HepG2 (cell line): Measurements from ENCODE around the gene DCAKD. TPM values are rescaled to one million over a fixed set of nuclear protein-coding genes. Genes with fewer than 3 reads are reported as not detected.

Source experiments
- ARNT ChIP-seq: fragments of 450-650 bp; IDR thresholded peaks from 2 replicates; pipeline ENCODE4 v1.6.1; 2017
- FOXK1 ChIP-seq: sonication (generic); formaldehyde crosslinking; IDR thresholded peaks from 2 replicates; pipeline ENCODE4 v1.4.0; 2020; ENCODE audit warnings: low read depth, missing genetic modification reagents, borderline replicate concordance
- ISX ChIP-seq: sonication (generic); formaldehyde crosslinking; conservative IDR thresholded peaks from 2 replicates; pipeline ENCODE4 v1.5.0; 2020; ENCODE audit warnings: missing genetic modification reagents
- NCOA2 ChIP-seq: sonication (generic); formaldehyde crosslinking; IDR thresholded peaks from 2 replicates; pipeline ENCODE4 v1.8.0; 2022; ENCODE audit warnings: inconsistent platforms
- RFX5 ChIP-seq: IDR thresholded peaks from 2 replicates; pipeline ENCODE4 v1.6.1; 2011; ENCODE audit warnings: low read depth, low read length, improper control_type of control experiment
- SNRNP70 ChIP-seq: fragments of 200-400 bp; formaldehyde crosslinking; IDR thresholded peaks from 2 replicates; pipeline ENCODE4 v1.6.1; 2017; ENCODE audit warnings: mild to moderate bottlenecking, low read depth, low read length, moderate library complexity
- ZNF230 ChIP-seq: sonication (generic); formaldehyde crosslinking; IDR thresholded peaks from 2 replicates; pipeline ENCODE4 v1.4.0; 2020; ENCODE audit warnings: mild to moderate bottlenecking, missing genetic modification reagents
- ZNF350 ChIP-seq: sonication (generic); formaldehyde crosslinking; IDR thresholded peaks from 2 replicates; pipeline ENCODE4 v1.4.0; 2020; ENCODE audit warnings: mild to moderate bottlenecking, low read depth, missing genetic modification reagents, borderline replicate concordance
- ZNF468 ChIP-seq: sonication (generic); formaldehyde crosslinking; IDR thresholded peaks from 2 replicates; pipeline ENCODE4 v1.8.0; 2022; ENCODE audit warnings: mild to moderate bottlenecking, moderate library complexity, missing genetic modification reagents
- ZNF569 ChIP-seq: sonication (generic); formaldehyde crosslinking; IDR thresholded peaks from 2 replicates; pipeline ENCODE4 v1.5.0; 2020; ENCODE audit warnings: mild to moderate bottlenecking, missing genetic modification reagents, moderate library complexity, borderline replicate concordance
- polyA plus RNA-seq, 8 experiments: library from polyadenylated mRNA; depleted of rRNA in 3 of 8; stranded (reverse) in 7 of 8; unstranded in 1 of 8; fragments of >200 nt; fragmentation: Illumina TruSeq in 4 of 8; extraction: Trizol in 4 of 8; gene quantifications; 2 replicates each; pipeline versions ENCODE4 v1.2.1 to v1.2.3, GENCODE V29; 2011 to 2016; ENCODE audit warnings: low read depth in 4 of 8, missing spikeins in 1 of 8, mixed read lengths in 1 of 8; ENCODE audit not compliant: insufficient read depth in 1 of 8
- total RNA-seq, 5 experiments: library from RNA; depleted of rRNA; stranded (reverse); fragments of >200 nt; fragmentation: Illumina TruSeq; extraction: Trizol; gene quantifications; 2 replicates each; pipeline ENCODE4 v1.2.3, GENCODE V29; 2016; ENCODE audit warnings: low read depth in 1 of 5
- TF ChIP-seq, protein P1 (sequence below): sonication (generic); formaldehyde crosslinking; IDR thresholded peaks from 2 replicates; pipeline ENCODE4 v1.8.0; 2022; ENCODE audit warnings: mild to moderate bottlenecking, missing genetic modification reagents; ENCODE audit not compliant: insufficient replicate concordance
- TF ChIP-seq, protein P2 (sequence below): sonication (generic); formaldehyde crosslinking; IDR thresholded peaks from 2 replicates; pipeline ENCODE4 v1.5.1; 2020; ENCODE audit warnings: mild to moderate bottlenecking, moderate library complexity, missing genetic modification reagents
- TF ChIP-seq, protein P3 (sequence below): sonication (generic); formaldehyde crosslinking; IDR thresholded peaks from 2 replicates; pipeline ENCODE4 v1.4.0; 2020; ENCODE audit warnings: low read depth, mild to moderate bottlenecking, missing genetic modification reagents
- TF ChIP-seq, protein P4 (sequence below): IDR thresholded peaks from 2 replicates; pipeline ENCODE4 v1.6.1; 2016; ENCODE audit warnings: mild to moderate bottlenecking
- TF ChIP-seq, protein P5 (sequence below): sonication (generic); formaldehyde crosslinking; IDR thresholded peaks from 2 replicates; pipeline ENCODE4 v1.8.0; 2022; ENCODE audit warnings: mild to moderate bottlenecking, missing genetic modification reagents, moderate library complexity
- TF ChIP-seq, protein P6 (sequence below): sonication (generic); formaldehyde crosslinking; IDR thresholded peaks from 2 replicates; pipeline ENCODE4 v1.9.0; 2021; ENCODE audit warnings: missing genetic modification reagents, borderline replicate concordance
- TF ChIP-seq, protein P7 (sequence below): IDR thresholded peaks from 2 replicates; pipeline ENCODE4 v1.6.1; 2016; ENCODE audit warnings: low read depth, borderline replicate concordance

Gene DCAKD
- total and polyA plus RNA-seq, 2 of the 13 experiments (the other 11 are each of a cell fraction or from before 2014, with no cell fraction given), result 25.9 to 29.2 TPM

DNA sequence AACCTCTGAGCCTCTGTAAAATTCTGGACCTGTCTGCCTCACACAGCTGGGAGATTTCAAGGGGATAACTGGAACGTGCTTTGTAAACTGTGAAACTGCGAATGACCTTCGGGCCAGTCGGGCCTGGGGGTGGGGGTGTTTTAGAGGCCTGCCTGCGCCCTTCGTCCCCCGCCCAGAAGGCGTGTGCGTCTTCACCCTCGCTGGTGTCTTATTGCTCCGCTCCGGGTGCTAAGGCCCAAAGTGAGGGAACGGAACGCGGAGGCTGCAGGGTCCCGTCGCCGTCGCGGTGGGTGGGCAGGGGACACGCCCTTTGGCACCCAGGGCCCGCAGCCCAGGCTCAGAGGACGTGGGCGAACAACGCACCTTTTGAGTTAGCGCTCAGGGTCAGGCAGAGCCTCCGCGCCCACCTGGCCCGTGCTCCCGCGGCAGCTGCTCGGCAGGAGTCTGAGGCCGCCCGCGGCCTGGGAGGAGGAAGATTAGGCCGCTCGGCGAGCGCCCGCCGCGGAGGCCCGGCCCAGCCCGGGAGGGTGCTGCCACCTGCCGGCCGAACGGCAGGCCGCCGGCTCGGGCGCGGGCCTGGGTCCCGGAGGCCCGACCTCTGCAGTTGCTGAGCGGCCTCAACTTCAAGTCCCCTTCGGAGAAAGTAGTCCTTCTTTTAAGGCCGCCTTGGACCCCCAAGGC, 29.7 kb downstream of the DCAKD start (continued):
- TF ChIP-seq, protein P1, sequence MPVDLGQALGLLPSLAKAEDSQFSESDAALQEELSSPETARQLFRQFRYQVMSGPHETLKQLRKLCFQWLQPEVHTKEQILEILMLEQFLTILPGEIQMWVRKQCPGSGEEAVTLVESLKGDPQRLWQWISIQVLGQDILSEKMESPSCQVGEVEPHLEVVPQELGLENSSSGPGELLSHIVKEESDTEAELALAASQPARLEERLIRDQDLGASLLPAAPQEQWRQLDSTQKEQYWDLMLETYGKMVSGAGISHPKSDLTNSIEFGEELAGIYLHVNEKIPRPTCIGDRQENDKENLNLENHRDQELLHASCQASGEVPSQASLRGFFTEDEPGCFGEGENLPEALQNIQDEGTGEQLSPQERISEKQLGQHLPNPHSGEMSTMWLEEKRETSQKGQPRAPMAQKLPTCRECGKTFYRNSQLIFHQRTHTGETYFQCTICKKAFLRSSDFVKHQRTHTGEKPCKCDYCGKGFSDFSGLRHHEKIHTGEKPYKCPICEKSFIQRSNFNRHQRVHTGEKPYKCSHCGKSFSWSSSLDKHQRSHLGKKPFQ (CRISPR knock-in tag), result peak; percentile 32
- no peak for TF ChIP-seq FOXK1 (CRISPR knock-in tag)
- peak; percentile 83 for TF ChIP-seq ZNF468
- TF ChIP-seq, protein P2, sequence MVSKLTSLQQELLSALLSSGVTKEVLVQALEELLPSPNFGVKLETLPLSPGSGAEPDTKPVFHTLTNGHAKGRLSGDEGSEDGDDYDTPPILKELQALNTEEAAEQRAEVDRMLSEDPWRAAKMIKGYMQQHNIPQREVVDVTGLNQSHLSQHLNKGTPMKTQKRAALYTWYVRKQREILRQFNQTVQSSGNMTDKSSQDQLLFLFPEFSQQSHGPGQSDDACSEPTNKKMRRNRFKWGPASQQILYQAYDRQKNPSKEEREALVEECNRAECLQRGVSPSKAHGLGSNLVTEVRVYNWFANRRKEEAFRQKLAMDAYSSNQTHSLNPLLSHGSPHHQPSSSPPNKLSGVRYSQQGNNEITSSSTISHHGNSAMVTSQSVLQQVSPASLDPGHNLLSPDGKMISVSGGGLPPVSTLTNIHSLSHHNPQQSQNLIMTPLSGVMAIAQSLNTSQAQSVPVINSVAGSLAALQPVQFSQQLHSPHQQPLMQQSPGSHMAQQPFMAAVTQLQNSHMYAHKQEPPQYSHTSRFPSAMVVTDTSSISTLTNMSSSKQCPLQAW (CRISPR knock-in tag), result peak; percentile 81
- TF ChIP-seq ISX (CRISPR knock-in tag), result no peak
- TF ChIP-seq, protein P3, sequence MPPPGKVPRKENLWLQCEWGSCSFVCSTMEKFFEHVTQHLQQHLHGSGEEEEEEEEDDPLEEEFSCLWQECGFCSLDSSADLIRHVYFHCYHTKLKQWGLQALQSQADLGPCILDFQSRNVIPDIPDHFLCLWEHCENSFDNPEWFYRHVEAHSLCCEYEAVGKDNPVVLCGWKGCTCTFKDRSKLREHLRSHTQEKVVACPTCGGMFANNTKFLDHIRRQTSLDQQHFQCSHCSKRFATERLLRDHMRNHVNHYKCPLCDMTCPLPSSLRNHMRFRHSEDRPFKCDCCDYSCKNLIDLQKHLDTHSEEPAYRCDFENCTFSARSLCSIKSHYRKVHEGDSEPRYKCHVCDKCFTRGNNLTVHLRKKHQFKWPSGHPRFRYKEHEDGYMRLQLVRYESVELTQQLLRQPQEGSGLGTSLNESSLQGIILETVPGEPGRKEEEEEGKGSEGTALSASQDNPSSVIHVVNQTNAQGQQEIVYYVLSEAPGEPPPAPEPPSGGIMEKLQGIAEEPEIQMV (CRISPR knock-in tag), result peak; percentile 87; the same call in 1 of the 2 replicates
- TF ChIP-seq RFX5, result no peak
- TF ChIP-seq ARNT, result no peak
- peak; percentile 94 for TF ChIP-seq ZNF350 (CRISPR knock-in tag)
- no peak for TF ChIP-seq SNRNP70
- TF ChIP-seq ZNF569 (CRISPR knock-in tag), result 0 out of 2 replicates have a peak, but pooled peaks have one; percentile 73
- TF ChIP-seq, protein P4, sequence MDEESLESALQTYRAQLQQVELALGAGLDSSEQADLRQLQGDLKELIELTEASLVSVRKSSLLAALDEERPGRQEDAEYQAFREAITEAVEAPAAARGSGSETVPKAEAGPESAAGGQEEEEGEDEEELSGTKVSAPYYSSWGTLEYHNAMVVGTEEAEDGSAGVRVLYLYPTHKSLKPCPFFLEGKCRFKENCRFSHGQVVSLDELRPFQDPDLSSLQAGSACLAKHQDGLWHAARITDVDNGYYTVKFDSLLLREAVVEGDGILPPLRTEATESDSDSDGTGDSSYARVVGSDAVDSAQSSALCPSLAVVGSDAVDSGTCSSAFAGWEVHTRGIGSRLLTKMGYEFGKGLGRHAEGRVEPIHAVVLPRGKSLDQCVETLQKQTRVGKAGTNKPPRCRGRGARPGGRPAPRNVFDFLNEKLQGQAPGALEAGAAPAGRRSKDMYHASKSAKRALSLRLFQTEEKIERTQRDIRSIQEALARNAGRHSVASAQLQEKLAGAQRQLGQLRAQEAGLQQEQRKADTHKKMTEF (CRISPR knock-in tag), result peak; percentile 94
- TF ChIP-seq, protein P5, sequence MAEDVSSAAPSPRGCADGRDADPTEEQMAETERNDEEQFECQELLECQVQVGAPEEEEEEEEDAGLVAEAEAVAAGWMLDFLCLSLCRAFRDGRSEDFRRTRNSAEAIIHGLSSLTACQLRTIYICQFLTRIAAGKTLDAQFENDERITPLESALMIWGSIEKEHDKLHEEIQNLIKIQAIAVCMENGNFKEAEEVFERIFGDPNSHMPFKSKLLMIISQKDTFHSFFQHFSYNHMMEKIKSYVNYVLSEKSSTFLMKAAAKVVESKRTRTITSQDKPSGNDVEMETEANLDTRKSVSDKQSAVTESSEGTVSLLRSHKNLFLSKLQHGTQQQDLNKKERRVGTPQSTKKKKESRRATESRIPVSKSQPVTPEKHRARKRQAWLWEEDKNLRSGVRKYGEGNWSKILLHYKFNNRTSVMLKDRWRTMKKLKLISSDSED (CRISPR knock-in tag), result 0 out of 2 replicates have a peak, but pooled peaks have one; percentile 75
- peak; percentile 89; the same call in 1 of the 2 replicates for TF ChIP-seq ZNF230 (CRISPR knock-in tag)
- no peak for TF ChIP-seq NCOA2
- TF ChIP-seq, protein P6, sequence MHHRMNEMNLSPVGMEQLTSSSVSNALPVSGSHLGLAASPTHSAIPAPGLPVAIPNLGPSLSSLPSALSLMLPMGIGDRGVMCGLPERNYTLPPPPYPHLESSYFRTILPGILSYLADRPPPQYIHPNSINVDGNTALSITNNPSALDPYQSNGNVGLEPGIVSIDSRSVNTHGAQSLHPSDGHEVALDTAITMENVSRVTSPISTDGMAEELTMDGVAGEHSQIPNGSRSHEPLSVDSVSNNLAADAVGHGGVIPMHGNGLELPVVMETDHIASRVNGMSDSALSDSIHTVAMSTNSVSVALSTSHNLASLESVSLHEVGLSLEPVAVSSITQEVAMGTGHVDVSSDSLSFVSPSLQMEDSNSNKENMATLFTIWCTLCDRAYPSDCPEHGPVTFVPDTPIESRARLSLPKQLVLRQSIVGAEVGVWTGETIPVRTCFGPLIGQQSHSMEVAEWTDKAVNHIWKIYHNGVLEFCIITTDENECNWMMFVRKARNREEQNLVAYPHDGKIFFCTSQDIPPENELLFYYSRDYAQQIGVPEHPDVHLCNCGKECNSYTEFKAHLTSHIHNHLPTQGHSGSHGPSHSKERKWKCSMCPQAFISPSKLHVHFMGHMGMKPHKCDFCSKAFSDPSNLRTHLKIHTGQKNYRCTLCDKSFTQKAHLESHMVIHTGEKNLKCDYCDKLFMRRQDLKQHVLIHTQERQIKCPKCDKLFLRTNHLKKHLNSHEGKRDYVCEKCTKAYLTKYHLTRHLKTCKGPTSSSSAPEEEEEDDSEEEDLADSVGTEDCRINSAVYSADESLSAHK, result peak; percentile 78; the same call in 1 of the 2 replicates
- TF ChIP-seq, protein P7, sequence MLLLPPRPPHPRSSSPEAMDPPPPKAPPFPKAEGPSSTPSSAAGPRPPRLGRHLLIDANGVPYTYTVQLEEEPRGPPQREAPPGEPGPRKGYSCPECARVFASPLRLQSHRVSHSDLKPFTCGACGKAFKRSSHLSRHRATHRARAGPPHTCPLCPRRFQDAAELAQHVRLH (CRISPR knock-in tag), result no peak; the same call in 1 of the 2 replicates
